ENCODE measurements around the gene SEPTIN2.

Gene SEPTIN2

DNA sequence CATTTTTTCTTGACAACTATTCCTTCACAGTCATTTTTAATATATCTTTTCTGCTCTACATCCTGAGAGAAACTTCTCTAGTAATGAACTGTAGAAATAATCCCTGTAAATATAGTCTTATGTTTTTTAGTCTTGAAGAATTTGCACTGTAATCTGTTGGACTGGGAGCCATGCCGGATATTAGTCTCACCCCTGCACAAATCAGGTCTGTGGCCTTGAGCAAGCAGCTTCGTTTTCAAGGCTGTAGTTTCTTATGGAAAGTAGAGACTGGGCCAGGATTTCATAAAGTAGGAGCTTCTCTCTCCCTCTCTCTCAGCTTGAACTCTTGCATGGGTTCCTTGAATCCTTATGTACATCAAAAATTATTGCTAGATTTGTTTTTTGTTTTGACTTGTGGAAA lies 49.1 kb downstream of the SEPTIN2 start:
- Histone ChIP-seq H4K8ac (ENCODE audit: low read depth, low read length) (no peak overlapping the region), H3K4me2 (ENCODE audit: low read length) (no peak overlapping the region), H3K4me3 (ENCODE audit: low read depth, low read length) (no peak overlapping the region), H4K12ac (ENCODE audit: low read depth, low read length) (no peak overlapping the region), H2BK12ac (ENCODE audit: low read length) (no peak overlapping the region), H2BK5ac (ENCODE audit: low read depth, low read length, poor library complexity) (no peak overlapping the region), H3K14ac (ENCODE audit: low read length) (no peak overlapping the region), H3K36me3 (ENCODE audit: control insufficient read depth in 1 of 2, insufficient read depth in 2 of 2, low read length in 2 of 2) (peaks cover 0 to 3% of the 10 kb centered on the region in 2 experiments), H3K23ac (ENCODE audit: low read length) (no peak overlapping the region), H3K4ac (ENCODE audit: low read depth, low read length) (no peak overlapping the region), H3K79me2 (ENCODE audit: control insufficient read depth, insufficient read depth, low read length, poor library complexity) (no peaks in the 10 kb centered on the region), H2BK120ac (ENCODE audit: insufficient read depth, low read length, poor library complexity) (no peak overlapping the region), H3K9me3 (ENCODE audit: insufficient read depth, low read depth, low read length) (no peaks in the 10 kb centered on the region), H4K91ac (ENCODE audit: low read depth, low read length) (no peak overlapping the region), H3K27me3 (ENCODE audit: insufficient read depth, low read length) (no peaks in the 10 kb centered on the region), H3K27ac (ENCODE audit: low read depth, low read length) (no peak overlapping the region), H3K4me1 (ENCODE audit: control insufficient read depth in 1 of 2, insufficient read depth in 2 of 2, low read length in 2 of 2) (no peaks in the 10 kb centered on the region), H2AK5ac (ENCODE audit: low read length) (no peak overlapping the region), H2AFZ (ENCODE audit: insufficient read depth, low read length, poor library complexity) (no peak overlapping the region), H3K9ac (ENCODE audit: low read length) (no peak overlapping the region), H3K18ac (ENCODE audit: low read length) (no peak overlapping the region), H3K79me1 (ENCODE audit: low read length) (no peaks in the 10 kb centered on the region)
- WGBS (ENCODE audit: extremely low coverage, insufficient coverage, insufficient read length): no CpG with 5 or more reads among the region's 2 CpGs
- no peak for DNase-seq

DNA sequence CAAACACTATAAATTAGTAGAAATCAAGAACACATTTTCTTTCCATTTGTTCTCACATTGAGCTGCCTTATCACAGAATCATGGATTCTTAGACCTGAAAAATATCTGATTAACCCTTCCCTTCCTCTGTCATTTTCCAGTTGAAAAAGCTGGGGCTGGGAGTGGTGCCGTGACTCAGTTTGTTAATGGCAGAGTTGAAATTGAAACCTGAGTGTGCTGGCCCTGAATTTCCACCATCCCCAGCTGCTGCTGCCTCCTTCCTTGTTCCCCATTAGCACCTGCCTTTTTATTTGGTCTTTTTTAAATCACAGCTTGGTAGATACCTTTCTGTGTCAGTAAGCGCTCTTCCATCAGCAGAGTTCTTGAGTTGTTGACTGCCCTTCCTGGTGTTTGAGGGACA lies 51.0 kb downstream of the SEPTIN2 start:
- no peak overlapping the region for H2BK12ac ChIP-seq (ENCODE audit: low read length)
- H3K27me3 ChIP-seq (ENCODE audit: insufficient read depth, low read length): no peaks in the 10 kb centered on the region
- no peak overlapping the region for H4K12ac ChIP-seq (ENCODE audit: low read depth, low read length)
- H3K9me3 ChIP-seq (ENCODE audit: insufficient read depth, low read depth, low read length): no peaks in the 10 kb centered on the region
- no peak overlapping the region for H3K18ac ChIP-seq (ENCODE audit: low read length)
- no peak overlapping the region for H3K23ac ChIP-seq (ENCODE audit: low read length)
- no peak overlapping the region for H3K4me2 ChIP-seq (ENCODE audit: low read length)
- H2BK120ac ChIP-seq (ENCODE audit: insufficient read depth, low read length, poor library complexity): no peak overlapping the region
- no peak overlapping the region for H3K4ac ChIP-seq (ENCODE audit: low read depth, low read length)
- no peak overlapping the region for H3K27ac ChIP-seq (ENCODE audit: low read depth, low read length)
- H3K36me3 ChIP-seq (ENCODE audit: control insufficient read depth in 1 of 2, insufficient read depth in 2 of 2, low read length in 2 of 2): peaks cover 0 to 3% of the 10 kb centered on the region in 2 experiments
- DNase-seq: no peak
- no peak overlapping the region for H2AK5ac ChIP-seq (ENCODE audit: low read length)
- no peak overlapping the region for H4K91ac ChIP-seq (ENCODE audit: low read depth, low read length)
- H3K4me1 ChIP-seq (ENCODE audit: control insufficient read depth in 1 of 2, insufficient read depth in 2 of 2, low read length in 2 of 2): no peaks in the 10 kb centered on the region
- H3K9ac ChIP-seq (ENCODE audit: low read length): no peak overlapping the region
- no peak overlapping the region for H2BK5ac ChIP-seq (ENCODE audit: low read depth, low read length, poor library complexity)
- H3K79me2 ChIP-seq (ENCODE audit: control insufficient read depth, insufficient read depth, low read length, poor library complexity): no peaks in the 10 kb centered on the region
- no CpG with 5 or more reads among the region's 2 CpGs for WGBS (ENCODE audit: extremely low coverage, insufficient coverage, insufficient read length)
- H3K14ac ChIP-seq (ENCODE audit: low read length): no peak overlapping the region
- H3K79me1 ChIP-seq (ENCODE audit: low read length): no peaks in the 10 kb centered on the region
- H3K4me3 ChIP-seq (ENCODE audit: low read depth, low read length): no peak overlapping the region
- H2AFZ ChIP-seq (ENCODE audit: insufficient read depth, low read length, poor library complexity): no peak overlapping the region
- no peak overlapping the region for H4K8ac ChIP-seq (ENCODE audit: low read depth, low read length)

DNA sequence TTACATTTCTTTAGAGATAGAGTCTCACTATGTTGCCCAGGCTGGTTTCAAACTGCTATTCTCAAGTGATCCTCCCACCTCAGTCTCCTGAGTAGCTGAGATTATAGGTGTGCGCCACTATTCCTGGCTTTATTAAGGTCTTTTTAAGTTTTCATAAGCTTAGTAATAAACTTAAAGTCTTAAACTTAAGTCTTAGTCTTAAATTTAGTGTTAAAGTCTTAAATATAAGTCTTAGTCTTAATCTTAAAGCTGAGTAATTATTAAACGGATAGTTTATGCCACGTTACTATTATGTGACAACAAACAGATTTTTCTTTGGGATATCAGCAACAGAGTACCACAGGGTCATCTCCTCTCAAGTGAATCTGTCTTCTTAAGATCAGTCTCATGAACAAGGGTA lies 52.9 kb downstream of the SEPTIN2 start:
- Histone ChIP-seq H3K79me2 (ENCODE audit: control insufficient read depth, insufficient read depth, low read length, poor library complexity) (no peaks in the 10 kb centered on the region), H3K18ac (ENCODE audit: low read length) (no peak overlapping the region), H3K14ac (ENCODE audit: low read length) (no peak overlapping the region), H4K91ac (ENCODE audit: low read depth, low read length) (no peak overlapping the region), H2BK12ac (ENCODE audit: low read length) (no peak overlapping the region), H3K27ac (ENCODE audit: low read depth, low read length) (no peak overlapping the region), H3K27me3 (ENCODE audit: insufficient read depth, low read length) (no peaks in the 10 kb centered on the region), H3K9me3 (ENCODE audit: insufficient read depth, low read depth, low read length) (no peaks in the 10 kb centered on the region), H2BK5ac (ENCODE audit: low read depth, low read length, poor library complexity) (no peak overlapping the region), H3K23ac (ENCODE audit: low read length) (no peak overlapping the region), H4K8ac (ENCODE audit: low read depth, low read length) (no peak overlapping the region), H3K4me3 (ENCODE audit: low read depth, low read length) (no peak overlapping the region), H2AK5ac (ENCODE audit: low read length) (no peak overlapping the region), H3K79me1 (ENCODE audit: low read length) (no peaks in the 10 kb centered on the region), H3K4me1 (ENCODE audit: control insufficient read depth in 1 of 2, insufficient read depth in 2 of 2, low read length in 2 of 2) (no peaks in the 10 kb centered on the region), H4K12ac (ENCODE audit: low read depth, low read length) (no peak overlapping the region), H2BK120ac (ENCODE audit: insufficient read depth, low read length, poor library complexity) (no peak overlapping the region), H2AFZ (ENCODE audit: insufficient read depth, low read length, poor library complexity) (no peak overlapping the region), H3K4ac (ENCODE audit: low read depth, low read length) (no peak overlapping the region), H3K36me3 (ENCODE audit: control insufficient read depth in 1 of 2, insufficient read depth in 2 of 2, low read length in 2 of 2) (peaks cover 0 to 3% of the 10 kb centered on the region in 2 experiments), H3K9ac (ENCODE audit: low read length) (no peak overlapping the region), H3K4me2 (ENCODE audit: low read length) (no peak overlapping the region)
- no CpG with 5 or more reads among the region's 3 CpGs for WGBS (ENCODE audit: extremely low coverage, insufficient coverage, insufficient read length)
- DNase-seq: no peak

DNA sequence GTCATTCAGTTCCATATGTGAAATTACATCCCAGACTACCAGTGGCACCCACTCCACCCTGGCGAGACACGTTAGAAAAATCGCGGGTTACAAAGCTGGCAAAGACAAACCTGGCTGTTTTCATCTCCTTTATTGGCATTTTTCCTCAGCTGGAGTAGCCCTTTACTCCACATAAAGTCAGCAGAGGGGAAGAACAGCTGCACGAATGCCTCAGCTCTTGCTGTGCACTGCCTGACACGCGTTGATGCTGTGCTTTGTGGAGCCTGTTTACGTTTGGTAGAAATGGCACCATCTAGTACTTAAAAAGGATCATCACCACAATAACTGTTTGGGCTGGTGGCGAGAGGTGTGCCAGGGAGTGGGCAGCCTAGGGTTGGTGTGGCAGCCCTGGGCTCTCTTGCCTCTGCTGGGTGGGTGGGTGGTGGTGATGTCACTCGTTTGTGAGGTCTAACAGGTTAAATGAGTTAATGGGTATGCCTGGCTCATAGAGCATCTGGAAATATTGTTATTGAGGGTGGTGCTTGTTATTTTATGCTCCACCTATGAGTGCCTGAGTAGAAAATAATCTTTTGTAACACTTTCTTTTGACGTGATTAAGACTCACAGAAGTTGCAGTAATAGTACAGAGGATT lies 56.8 kb downstream of the SEPTIN2 start:
- Histone ChIP-seq H3K14ac (ENCODE audit: low read length) (no peak overlapping the region), H4K8ac (ENCODE audit: low read depth, low read length) (no peak overlapping the region), H3K4me2 (ENCODE audit: low read length) (no peak overlapping the region), H3K4ac (ENCODE audit: low read depth, low read length) (no peak overlapping the region), H3K4me1 (ENCODE audit: control insufficient read depth in 1 of 2, insufficient read depth in 2 of 2, low read length in 2 of 2) (peaks cover 10 to 11% of the 10 kb centered on the region in 2 experiments), H4K12ac (ENCODE audit: low read depth, low read length) (no peak overlapping the region), H2BK12ac (ENCODE audit: low read length) (no peak overlapping the region), H4K91ac (ENCODE audit: low read depth, low read length) (no peak overlapping the region), H3K9ac (ENCODE audit: low read length) (no peak overlapping the region), H2AK5ac (ENCODE audit: low read length) (no peak overlapping the region), H3K79me1 (ENCODE audit: low read length) (peaks cover 2% of the 10 kb centered on the region), H3K36me3 (ENCODE audit: control insufficient read depth in 1 of 2, insufficient read depth in 2 of 2, low read length in 2 of 2) (peaks cover 2 to 4% of the 10 kb centered on the region in 2 experiments), H3K9me3 (ENCODE audit: insufficient read depth, low read depth, low read length) (no peaks in the 10 kb centered on the region), H3K27ac (ENCODE audit: low read depth, low read length) (no peak overlapping the region), H3K4me3 (ENCODE audit: low read depth, low read length) (no peak overlapping the region), H2AFZ (ENCODE audit: insufficient read depth, low read length, poor library complexity) (no peak overlapping the region), H2BK120ac (ENCODE audit: insufficient read depth, low read length, poor library complexity) (no peak overlapping the region), H3K23ac (ENCODE audit: low read length) (no peak overlapping the region), H2BK5ac (ENCODE audit: low read depth, low read length, poor library complexity) (no peak overlapping the region), H3K27me3 (ENCODE audit: insufficient read depth, low read length) (no peaks in the 10 kb centered on the region), H3K79me2 (ENCODE audit: control insufficient read depth, insufficient read depth, low read length, poor library complexity) (no peaks in the 10 kb centered on the region), H3K18ac (ENCODE audit: low read length) (no peak overlapping the region)
- WGBS (ENCODE audit: extremely low coverage, insufficient coverage, insufficient read length): no CpG with 5 or more reads among the region's 11 CpGs
- DNase-seq: no peak

Data from trophoblast cell (in vitro differentiated cells and primary cell).